Stimulated activated CD4-positive, alpha-beta T cell treated with anti-CD3 and anti-CD28 coated beads, Interleukin-15, amount 100 ng/mL, for 48 hours (primary cell): ENCODE measurements around the gene PLD3.

ENCODE experiments used
- DNase-seq, 2 donors: peaks; one replicate each; pipeline ENCODE4 v3.0.0-alpha.2; 2020; ENCODE audit warnings: low read depth in 2 of 2

The PLD3 gene, protein sequence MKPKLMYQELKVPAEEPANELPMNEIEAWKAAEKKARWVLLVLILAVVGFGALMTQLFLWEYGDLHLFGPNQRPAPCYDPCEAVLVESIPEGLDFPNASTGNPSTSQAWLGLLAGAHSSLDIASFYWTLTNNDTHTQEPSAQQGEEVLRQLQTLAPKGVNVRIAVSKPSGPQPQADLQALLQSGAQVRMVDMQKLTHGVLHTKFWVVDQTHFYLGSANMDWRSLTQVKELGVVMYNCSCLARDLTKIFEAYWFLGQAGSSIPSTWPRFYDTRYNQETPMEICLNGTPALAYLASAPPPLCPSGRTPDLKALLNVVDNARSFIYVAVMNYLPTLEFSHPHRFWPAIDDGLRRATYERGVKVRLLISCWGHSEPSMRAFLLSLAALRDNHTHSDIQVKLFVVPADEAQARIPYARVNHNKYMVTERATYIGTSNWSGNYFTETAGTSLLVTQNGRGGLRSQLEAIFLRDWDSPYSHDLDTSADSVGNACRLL

DNA sequence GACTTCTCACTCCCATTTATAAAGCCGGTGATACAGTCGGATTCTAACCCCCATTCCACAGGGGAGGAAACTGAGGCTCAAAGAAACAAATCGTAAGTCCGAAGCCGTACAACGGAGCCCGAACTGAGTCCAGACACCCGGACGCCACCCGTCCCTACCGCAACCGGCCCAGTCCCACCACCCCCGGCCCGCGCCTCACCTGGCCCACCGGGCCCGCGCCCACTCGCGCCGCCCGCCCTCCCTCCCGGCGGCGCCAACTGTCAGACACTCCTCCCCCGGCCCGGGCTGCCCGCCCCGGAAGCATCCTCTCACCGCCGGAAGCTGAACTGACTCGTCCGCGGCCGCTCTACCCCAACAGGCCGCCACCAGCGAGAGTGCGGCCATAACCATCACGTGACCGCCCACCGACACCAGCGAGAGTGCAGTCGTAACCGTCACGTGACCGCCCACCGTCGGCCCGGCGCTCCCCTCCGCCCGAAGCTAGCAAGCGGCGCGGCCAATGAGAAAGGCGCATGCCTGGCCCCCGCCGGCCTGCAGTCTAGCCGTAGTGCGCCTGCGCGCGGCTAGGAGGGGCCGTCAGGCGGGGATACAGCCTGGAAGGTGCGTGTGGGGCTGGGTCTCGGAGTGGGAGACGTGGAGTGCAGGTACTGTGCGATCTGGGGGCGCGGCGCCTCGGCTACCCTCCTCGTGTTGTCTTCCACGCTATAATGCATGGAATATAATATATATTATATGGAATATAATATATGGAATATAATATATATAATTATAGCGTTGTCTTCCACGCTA, at the start of gene PLD3, which contains the start of gene C19orf47:
Gene PLD3, plus strand, starts transcription at position 571 of the 789 bp plus-strand sequence. CDS start 17,789 bp downstream, outside the sequence.
Gene C19orf47, minus strand, starts transcription at position 273 of the 789 bp plus-strand sequence. CDS start 6,540 bp downstream, outside the sequence.
- DNase-seq = peak; percentile 99

DNA sequence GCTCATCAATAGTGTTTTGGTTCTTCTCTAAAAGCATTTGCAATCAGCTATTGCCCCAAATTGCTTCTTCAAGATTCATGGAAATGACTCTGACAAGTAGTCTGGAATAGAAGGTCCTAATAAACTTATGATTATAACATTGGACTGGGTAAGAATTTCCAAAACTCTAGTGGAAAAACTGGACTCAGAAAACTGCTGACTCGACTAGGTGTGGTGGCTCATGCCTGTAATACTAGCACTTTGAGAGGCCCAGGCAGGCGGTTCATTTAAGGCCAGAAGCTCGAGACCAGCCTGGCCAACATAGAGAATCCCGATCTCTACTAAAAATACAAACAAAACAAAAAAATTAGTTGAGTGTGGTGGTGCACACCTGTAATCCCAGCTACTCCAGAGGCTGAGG, 47.8 kb upstream of the PLD3 start:
- DNase-seq = no peak

DNA sequence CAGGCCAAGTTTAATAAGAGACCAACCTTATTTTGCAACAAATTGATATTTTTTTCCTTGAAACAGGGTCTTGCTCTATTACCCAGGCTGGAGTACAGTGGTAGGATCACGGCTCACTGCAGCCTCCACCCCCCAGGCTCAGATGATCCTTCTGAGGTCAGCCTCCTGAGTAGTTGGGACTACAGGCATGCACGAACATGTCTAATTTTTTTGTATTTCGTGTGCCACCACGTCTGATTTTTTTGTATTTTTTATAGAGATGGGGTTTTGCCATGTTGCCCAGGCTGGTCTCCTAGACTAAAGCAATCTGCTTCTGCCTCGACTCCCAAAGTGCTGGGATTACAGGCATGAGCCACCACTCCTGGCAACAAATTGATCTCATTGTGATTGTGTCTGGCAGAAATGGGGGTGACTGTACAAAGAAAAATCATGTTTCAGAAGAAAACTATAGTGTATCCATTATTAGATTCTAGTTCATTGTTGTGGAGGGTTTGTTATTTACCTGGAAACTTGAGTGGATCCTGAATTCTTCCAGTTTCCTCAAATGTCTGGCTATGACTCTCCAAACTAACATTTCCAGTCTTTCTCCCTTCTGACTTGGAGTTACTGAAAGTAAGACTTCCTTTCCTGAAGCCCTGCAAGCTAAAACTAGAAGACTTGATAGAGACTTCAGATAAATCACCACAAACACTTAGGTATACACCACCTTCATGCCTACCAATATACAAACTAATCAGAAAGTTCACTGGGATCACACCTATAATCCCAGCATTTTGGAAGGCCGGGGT, 46.1 kb upstream of the PLD3 start:
- DNase-seq = no peak

DNA sequence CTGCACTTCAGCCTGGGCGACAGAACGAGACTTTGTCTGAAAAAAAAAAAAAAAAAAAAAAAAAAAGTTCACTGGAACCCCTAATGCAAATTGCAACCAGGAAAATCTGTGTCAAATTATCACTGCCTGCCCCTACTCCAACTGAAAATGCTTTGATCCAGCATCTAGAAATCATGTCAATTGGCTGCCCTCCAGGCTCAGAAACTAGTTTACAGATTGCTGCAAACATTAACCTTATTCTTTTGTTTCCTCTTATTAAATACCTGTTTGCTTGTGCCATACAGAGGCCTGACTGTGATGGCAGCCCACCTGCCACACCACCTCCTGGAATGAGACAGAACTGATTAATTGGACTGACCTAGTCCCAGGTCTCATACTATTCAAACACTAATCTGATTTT, 44.7 kb upstream of the PLD3 start:
- no peak for DNase-seq

DNA sequence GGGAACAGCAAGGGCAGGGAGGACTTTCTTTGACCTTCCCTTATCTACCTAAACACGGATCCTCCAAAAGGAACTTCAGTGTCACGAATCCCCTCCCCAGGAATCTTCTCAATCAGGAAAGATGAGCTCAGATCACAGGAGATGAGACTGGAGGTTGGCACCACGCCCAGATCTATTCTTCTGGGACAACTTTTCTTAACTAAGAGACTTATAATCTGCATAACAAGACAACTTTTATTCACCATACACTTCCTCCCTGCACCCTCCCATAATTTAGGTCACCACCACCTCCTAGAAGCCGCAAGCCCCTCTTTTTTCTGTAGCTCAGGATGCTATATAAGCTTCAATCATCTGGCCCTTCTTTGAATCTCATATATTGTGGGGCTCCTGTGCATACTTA, 44.2 kb upstream of the PLD3 start:
- DNase-seq = no peak

DNA sequence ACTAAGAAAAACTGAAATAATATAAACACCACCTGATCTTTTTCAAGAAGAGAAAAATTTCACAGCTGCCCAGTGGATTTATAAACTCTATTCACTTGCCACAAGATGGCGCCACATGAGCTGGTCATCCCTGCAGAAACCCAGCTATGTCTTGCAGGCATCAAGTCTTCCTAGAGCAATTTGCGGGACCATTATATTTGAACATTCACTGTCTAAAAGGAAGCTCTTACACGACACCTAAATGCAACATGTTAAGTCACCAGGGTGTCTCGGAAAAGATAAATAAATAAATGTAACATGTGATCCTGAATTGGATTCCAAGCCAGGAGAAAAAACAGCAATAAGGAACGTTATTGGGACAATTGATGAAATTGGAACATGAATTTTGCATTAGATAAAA, 43.1 kb upstream of the PLD3 start:
- peak; percentile 56 to 68 for DNase-seq

DNA sequence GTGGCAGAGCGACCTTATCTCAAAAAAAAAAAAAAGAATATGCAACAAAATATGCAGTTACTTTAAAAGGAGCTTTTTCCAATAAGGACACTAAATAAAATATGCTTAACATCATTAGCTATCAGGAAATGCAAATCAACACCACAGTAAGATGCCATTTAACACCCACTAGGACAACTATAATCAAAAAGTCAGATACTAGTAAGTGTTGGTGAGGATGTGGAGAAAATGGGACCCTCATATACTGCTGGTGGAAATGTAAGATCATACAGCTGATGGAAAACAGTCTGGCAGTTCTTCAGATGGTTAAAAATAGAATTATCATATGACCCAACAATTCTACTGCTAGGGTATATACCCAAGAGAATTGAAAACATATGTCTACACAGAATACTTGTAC, 38.8 kb upstream of the PLD3 start:
- DNase-seq = no peak

DNA sequence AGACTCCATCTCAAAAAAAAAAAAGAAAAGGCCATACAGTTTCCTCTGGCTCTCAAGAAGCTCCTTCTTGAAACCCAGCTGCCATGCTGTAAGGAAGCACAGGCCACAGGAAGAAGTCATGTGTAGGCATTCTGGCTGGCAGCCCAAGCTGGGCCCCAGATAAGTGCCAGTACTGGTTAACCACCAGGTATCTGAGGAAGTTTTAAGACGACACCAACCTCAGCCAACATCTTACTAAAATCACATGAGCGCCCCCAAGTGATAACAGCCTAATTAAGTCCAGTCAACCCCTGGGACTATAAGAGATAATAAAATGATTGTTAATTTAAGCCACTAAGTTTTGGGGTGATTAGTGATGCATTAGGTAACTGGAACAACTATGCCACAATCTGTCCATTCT, 36.0 kb upstream of the PLD3 start:
- DNase-seq = no peak

DNA sequence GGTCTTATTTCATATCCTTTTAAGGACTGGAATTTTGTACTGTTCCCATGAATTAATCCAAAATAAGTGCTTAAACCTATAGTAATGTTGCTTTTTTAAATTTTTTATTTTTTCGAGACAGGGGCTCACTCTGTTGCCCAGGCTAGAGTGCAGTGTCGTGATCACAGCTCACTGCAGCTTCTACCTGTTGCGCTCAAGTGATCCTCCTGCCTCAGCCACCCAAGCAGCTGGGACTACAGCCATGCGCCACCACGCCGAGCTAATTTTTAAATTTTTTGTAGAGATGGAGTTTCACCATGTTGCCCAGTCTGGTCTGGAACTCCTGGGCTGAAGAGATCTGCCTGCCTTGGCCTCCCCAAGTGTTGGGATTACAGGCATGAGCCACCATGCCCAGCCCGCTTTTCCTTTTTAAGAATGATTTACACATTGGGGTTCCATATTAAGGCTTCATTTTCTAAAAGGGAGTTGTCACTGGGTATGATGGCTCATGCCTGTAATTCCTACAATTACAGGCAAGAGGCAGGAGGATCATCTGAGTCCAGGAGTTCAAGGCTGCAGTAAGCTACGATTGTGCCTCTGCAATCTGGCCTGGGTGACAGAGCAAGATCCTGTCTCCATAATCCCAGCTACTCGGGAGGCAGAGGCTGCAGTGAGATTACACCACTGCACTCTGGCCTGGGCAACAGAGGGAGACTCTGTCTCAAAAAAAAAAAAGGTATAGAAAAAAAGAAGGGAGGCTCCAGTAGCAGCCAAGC, 35.1 kb upstream of the PLD3 start:
- no peak for DNase-seq

DNA sequence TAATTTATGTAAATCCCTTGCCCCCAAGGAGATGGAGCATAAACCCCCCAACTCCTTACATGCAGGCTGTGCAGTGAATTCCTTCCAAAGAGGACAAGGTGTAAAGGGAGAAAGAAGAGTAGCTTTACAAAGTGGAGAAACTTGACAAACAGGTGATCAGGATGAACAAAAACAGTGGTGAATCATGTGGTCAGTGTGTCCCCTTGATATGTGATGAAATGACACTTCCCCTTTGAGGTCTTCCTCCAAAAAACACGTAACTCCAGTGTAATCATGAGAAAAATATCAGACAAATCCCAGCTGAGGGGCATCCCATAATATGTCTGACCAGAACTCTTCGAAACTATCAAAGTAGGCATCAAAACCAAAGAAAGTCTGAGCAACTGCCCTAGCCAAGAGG, 33.8 kb upstream of the PLD3 start:
- no peak for DNase-seq

DNA sequence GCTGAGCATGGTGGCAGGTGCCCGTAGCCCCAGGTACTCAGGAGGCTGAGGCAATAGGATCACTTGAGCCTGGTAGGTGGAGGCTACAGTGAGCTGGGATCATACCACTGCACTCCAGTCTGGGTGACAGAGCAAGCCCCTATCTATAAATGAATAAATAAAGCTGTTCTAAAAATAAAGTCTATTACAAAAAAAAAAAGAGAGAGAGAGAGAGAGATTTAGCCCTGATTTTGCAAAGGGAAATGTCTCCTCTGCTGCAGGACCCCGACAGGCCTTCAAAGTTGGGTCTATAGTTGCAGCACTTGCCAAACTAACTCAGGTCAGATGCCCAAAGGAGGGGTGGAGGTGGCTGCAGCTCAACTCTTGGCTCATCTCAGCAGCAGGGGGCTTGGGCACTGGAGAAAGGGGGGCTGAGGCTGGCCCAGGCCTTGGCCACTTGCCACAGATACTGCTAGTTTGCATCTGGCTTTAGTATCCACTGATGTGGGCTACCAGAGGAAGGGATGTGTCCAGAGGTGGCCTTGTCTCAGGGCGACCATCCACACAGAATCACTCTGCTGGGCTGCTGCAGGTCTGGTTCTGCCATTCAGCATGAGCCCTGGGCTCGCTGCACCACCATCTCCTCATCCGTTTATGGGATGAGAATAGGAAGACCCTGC, 32.6 kb upstream of the PLD3 start:
- no peak for DNase-seq

DNA sequence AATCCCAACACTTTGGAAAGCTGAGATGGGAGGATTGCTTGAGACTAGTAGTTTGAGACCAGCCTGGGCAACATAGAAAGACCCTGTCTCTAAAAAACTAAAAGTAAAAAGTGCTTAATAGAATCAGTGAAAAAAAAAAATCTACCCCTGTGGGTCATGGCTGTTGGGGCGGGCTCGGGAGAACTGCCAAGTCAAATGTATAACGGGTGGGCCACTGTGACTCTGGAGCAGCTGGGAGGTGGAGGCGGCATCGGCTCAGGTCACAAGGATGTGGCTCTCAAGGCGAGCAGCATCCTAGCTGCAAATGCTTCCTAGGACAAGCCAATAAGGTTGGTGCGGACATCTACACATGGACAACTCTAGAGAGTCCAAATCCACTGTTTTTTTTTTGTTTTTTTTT, 31.2 kb upstream of the PLD3 start:
- DNase-seq = no peak

DNA sequence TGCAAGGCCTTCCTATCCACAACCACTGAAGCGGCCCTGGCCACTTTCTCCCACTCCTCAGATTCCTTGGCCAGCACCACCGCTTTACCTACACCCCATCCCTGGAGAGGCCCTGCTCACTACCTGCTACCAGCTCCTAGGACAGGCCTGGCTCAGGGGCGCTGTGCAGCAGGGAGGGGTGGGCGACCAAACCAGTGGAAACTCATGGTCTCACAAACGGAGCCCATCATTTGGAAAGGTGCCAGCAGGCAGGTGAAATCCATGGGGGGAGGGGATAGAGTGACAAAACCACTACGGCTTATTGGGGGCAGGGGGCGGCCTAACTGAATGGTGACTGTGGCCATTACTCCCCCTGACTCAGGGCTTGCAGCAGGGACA, 27.9 kb upstream of the PLD3 start:
- DNase-seq = no peak

DNA sequence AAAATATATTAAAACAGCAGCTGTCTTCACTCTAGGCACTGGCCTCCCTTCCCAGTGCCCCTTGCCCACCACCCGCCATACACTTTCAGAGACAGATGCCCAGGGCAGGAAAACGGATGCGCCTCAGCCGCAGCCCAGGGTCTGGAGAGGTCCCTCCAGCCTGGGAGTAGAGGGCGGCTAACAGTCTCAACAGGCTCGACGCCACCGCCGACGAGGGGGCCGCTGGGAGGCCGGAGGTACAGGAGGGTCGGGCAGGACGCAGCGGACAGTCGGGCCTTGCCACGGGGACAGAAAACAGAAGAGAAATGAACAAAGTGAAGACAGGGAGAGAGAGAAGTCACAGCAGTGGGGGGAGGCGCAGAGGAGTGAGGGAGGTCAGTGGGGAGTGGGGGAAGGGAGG, 27.4 kb upstream of the PLD3 start:
- DNase-seq = no peak

DNA sequence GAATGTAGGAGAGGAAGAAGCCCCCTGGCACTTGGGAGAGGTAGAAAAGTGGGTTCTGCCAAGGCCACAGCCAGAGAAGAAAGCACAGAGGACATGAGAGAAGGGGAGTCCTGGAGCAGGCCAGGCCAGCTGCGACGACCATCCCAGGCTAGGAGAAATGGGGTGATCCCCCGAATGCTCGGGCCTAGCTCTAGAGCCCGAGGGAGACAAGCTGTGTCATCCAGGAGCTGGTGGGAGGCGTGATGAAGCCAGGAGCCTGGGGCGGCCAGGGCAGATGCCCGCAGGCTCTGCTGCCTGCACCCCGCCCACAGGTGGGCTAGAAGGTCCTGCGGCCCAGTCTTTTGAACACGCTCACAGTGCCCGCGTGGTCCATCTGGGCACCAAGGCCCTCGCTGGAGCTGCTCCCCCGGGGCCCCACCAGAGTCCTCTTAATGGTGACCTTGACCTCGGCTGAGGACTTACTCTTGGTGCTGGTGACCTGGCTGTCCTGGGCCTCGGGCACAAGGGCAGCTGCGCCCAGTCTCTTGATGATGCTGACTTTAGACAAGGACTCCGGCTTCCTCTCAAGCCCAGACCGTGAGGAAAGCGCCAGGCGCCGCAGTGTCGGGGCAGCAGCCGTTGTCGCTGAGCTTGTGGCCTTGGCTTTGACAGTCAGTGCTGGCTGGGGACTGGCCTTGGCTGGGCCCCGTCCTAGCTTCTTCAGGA, 26.8 kb upstream of the PLD3 start:
- no peak for DNase-seq

DNA sequence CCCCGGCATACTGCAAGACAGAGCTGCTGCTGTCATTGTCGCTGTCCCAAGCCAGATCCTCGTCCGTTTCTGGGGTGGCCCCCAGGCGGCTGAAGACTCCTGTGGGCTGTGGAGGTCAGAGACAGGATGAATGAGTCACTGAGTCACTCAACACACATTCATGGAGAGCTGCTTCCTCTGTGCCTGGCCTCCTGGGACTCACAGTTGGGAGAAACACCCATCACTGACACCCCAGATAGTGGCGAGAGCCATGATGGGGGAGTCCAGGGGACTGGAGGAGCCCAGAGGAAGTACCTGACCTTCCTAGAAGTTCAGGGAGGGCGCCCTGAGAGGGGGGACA, 26.3 kb upstream of the PLD3 start:
- no peak for DNase-seq

DNA sequence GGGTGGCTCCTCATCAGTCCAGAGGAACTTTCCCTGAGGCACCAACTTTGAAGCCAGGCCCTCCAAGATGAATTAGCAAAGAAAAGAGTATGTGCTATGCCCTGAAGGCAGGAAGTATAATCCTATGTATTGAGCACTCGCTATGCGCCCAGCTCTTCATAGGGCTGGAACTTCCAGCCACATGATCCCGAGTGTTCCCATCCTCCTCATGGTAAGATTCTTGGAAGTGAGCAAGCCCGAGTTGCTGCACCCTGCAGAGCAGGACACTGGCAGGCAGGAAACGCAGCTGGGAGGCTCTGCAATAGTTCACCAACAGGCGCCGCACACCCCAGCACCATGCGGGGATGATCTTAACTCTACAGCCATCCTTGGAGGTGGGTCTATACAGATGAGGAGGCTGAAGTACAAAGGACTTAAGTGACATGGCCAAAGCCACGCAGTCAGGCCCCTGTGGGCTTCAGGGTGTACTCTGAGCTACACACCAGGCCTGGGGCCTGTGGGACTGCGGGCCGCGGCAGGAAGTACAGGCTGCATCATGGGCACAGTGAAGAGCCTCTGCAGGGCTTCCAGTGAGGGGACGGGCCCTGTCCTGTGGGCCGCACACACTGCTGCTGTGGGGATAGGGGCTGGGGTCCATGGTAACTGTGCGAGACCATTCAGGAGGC, 25.4 kb upstream of the PLD3 start:
- no peak for DNase-seq

DNA sequence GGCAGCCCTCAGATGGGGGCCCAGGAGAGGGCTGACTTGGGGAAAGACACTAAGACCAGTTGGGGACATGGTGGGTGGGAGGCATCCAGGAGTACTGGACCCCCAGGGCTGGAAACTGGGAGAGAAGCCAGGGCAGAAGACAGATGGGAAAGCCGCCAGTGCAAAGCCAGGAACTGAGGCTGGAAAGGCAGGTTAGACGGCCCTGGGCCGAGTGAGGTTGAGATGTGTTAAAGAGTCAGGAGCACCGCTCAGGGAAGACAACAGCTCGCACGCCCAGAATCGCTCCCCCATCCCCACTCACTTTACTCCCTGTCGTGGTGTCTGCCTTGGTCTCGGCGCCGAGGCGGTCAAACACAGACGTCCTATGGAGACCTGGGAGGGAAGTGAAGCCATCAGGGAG, 24.8 kb upstream of the PLD3 start:
- no peak for DNase-seq

DNA sequence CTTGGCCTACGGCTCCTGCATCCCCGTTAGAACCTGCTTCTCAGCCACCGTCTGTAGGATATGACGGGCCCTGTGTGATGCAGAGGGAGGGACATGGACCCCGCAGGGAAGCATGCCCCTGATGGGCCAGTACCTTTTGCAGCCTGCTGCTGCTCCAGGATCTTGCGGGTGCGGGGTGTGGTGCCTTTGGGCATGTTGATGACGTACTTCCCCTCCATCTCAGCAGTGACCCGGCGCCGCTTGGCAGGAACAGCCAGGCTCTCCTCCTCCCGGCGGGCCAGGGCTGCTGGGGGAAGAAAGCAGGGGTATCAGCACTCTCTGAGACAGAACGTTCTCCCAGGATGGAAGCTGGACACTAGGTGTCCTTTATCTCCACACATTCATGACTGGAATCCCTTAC, 22.3 kb upstream of the PLD3 start:
- no peak for DNase-seq

DNA sequence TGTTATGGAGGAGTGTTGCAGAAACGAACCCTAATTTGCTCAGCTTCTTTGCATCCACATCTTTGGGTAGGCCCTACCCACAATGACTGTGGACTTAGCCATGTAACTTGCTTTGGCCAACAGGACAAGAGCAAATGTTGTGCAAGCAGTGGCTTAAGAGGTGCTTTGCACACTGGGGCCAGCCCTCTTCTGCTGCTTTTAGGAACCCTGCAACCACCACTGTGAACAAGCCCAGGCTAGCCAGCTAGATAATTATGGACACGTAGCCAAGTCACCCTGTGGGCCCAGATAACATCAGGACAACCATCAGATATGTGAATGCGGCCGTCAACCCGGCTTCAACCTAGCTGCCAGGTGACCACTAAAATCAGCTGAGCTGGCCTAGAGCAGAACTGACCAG, 17.4 kb upstream of the PLD3 start:
- DNase-seq = no peak
